IMR-90 (cell line): ENCODE results near the gene MICAL2. TPM values are rescaled to one million over a fixed set of nuclear protein-coding genes. Genes with fewer than 3 reads are reported as not detected.
A peak's percentile ranks its signal among the peaks of the same experiment; 100 is the strongest.

ENCODE experiments used
- ATAC-seq: fragments of 200-7000 bp; cut with Tn5 transposase; 2 replicates; pipeline ENCODE4 v1.9.1; 2020; ENCODE audit warnings: low read depth, mild to moderate bottlenecking, moderate library complexity
- BruUV-seq: library from RNA; stranded (reverse); fragments of 400-500 nt; replicated peaks from 2 replicates; lab custom pipeline; 2021; lab: Mats Ljungman, UMichigan
- CTCF ChIA-PET: fragments of 300-600 bp; formaldehyde crosslinking; extraction: SDS; loops from one replicate; lab custom pipeline; 2021; ENCODE audit warnings: antibody characterized with exemption; lab: Yijun Ruan, JAX
- POLR2A ChIA-PET: fragments of 300-600 bp; sonication (Branson Sonifier 250); formaldehyde crosslinking; loops from one replicate; lab custom pipeline; 2022; ENCODE audit warnings: antibody characterized with exemption; ENCODE audit not compliant: unreplicated experiment; lab: Charles Lee
- DNase-seq: peaks from one replicate; pipeline ENCODE4 v3.0.0; 2013
- H2AFZ ChIP-seq: replicated peaks from 2 replicates; pipeline ENCODE3; 2013; ENCODE audit warnings: low read length, mild to moderate bottlenecking; ENCODE audit not compliant: poor library complexity
- H2AK5ac ChIP-seq: 2 replicates; pipeline ENCODE4 v1.6.1; 2013; ENCODE audit warnings: low read depth, low read length, inconsistent platforms
- H2AK9ac ChIP-seq: replicated peaks from 2 replicates; pipeline ENCODE3; 2013; ENCODE audit warnings: mild to moderate bottlenecking, low read depth, low read length, moderate library complexity; ENCODE audit not compliant: poor library complexity
- H2BK120ac ChIP-seq: 2 replicates; pipeline ENCODE4 v1.6.1; 2013; ENCODE audit warnings: low read depth, low read length, inconsistent platforms
- H2BK15ac ChIP-seq: 3 replicates; pipeline ENCODE4 v1.6.1; 2013; ENCODE audit warnings: low read depth, low read length, inconsistent platforms
- H2BK20ac ChIP-seq: 2 replicates; pipeline ENCODE4 v1.6.1; 2013; ENCODE audit warnings: low read depth, mild to moderate bottlenecking, inconsistent platforms, low read length, moderate library complexity
- H2BK5ac ChIP-seq: 2 replicates; pipeline ENCODE4 v1.6.1; 2013; ENCODE audit warnings: mild to moderate bottlenecking, low read depth, low read length, inconsistent platforms; ENCODE audit not compliant: poor library complexity, severe bottlenecking
- H3K14ac ChIP-seq: replicated peaks from 2 replicates; pipeline ENCODE4 v1.6.1; 2013; ENCODE audit warnings: low read depth, low read length, inconsistent platforms
- H3K18ac ChIP-seq: 2 replicates; pipeline ENCODE4 v1.6.1; 2013; ENCODE audit warnings: low read depth, low read length, control low read depth
- H3K23ac ChIP-seq: 2 replicates; pipeline ENCODE4 v1.6.1; 2013; ENCODE audit warnings: low read depth, low read length, inconsistent platforms
- H3K27ac ChIP-seq: 2 replicates; pipeline ENCODE4 v1.5.1; 2013; ENCODE audit warnings: mild to moderate bottlenecking, control low read depth, low read length; ENCODE audit not compliant: insufficient read depth
- H3K27me3 ChIP-seq: 2 replicates; pipeline ENCODE4 v1.6.1; 2013; ENCODE audit warnings: low read length; ENCODE audit not compliant: control insufficient read depth, insufficient read depth
- H3K36me3 ChIP-seq: 2 replicates; pipeline ENCODE4 v1.6.1; 2013; ENCODE audit warnings: low read length, mixed read lengths; ENCODE audit not compliant: control insufficient read depth, insufficient read depth
- H3K4ac ChIP-seq: 2 replicates; pipeline ENCODE4 v1.6.1; 2013; ENCODE audit warnings: low read depth, low read length, inconsistent platforms
- H3K4me1 ChIP-seq: 2 replicates; pipeline ENCODE4 v1.6.1; 2013; ENCODE audit warnings: low read length, mixed read lengths; ENCODE audit not compliant: control insufficient read depth, insufficient read depth
- H3K4me2 ChIP-seq: 2 replicates; pipeline ENCODE4 v1.6.1; 2013; ENCODE audit warnings: low read depth, mild to moderate bottlenecking, control low read depth, low read length, moderate library complexity
- H3K4me3 ChIP-seq: 2 replicates; pipeline ENCODE4 v1.5.1; 2013; ENCODE audit warnings: low read depth, mild to moderate bottlenecking, control low read depth, low read length, moderate library complexity; ENCODE audit not compliant: insufficient read depth
- H3K56ac ChIP-seq: 2 replicates; pipeline ENCODE4 v1.6.1; 2013; ENCODE audit warnings: low read length, inconsistent platforms; ENCODE audit not compliant: insufficient read depth; ENCODE audit errors: extremely low read depth
- H3K79me1 ChIP-seq, 2 experiments: 2 replicates each; pipeline ENCODE4 v1.6.1; 2013; ENCODE audit warnings: low read length in 2 of 2, inconsistent platforms in 1 of 2, low read depth in 1 of 2
- H3K9ac ChIP-seq: 2 replicates; pipeline ENCODE4 v1.6.1; 2013; ENCODE audit warnings: low read depth, low read length, control low read depth
- H3K9me1 ChIP-seq: 2 replicates; pipeline ENCODE4 v1.6.1; 2013; ENCODE audit warnings: low read length, inconsistent platforms; ENCODE audit not compliant: insufficient read depth
- H3K9me3 ChIP-seq: 2 replicates; pipeline ENCODE4 v1.6.1; 2013; ENCODE audit warnings: low read length; ENCODE audit not compliant: control insufficient read depth, insufficient read depth
- H4K20me1 ChIP-seq: 2 replicates; pipeline ENCODE4 v1.6.1; 2013; ENCODE audit warnings: low read length, inconsistent platforms; ENCODE audit not compliant: insufficient read depth
- H4K5ac ChIP-seq: 2 replicates; pipeline ENCODE4 v1.6.1; 2013; ENCODE audit warnings: mild to moderate bottlenecking, low read depth, low read length, control low read depth
- H4K8ac ChIP-seq, 2 experiments: 2 replicates each; pipeline ENCODE4 v1.6.1; 2013; ENCODE audit warnings: low read depth in 2 of 2, low read length in 2 of 2, control low read depth in 1 of 2, inconsistent platforms in 1 of 2
- H4K91ac ChIP-seq: 2 replicates; pipeline ENCODE4 v1.6.1; 2013; ENCODE audit warnings: low read depth, low read length, inconsistent platforms; ENCODE audit not compliant: insufficient read depth
- BHLHE40 ChIP-seq: fragments of 150-350 bp; IDR thresholded peaks from 2 replicates; pipeline ENCODE4 v1.6.1; 2016; ENCODE audit warnings: mild to moderate bottlenecking, low read depth, low read length
- CEBPB ChIP-seq: IDR thresholded peaks from 2 replicates; pipeline ENCODE4 v1.6.1; 2012; ENCODE audit warnings: low read depth, low read length, improper control_type of control experiment
- ELK1 ChIP-seq: fragments of 150-350 bp; IDR thresholded peaks from 2 replicates; pipeline ENCODE4 v1.6.1; 2016; ENCODE audit warnings: low read depth, mild to moderate bottlenecking, low read length, moderate library complexity, borderline replicate concordance
- MAFK ChIP-seq: IDR thresholded peaks from 2 replicates; pipeline ENCODE4 v1.6.1; 2012; ENCODE audit warnings: low read depth, low read length, improper control_type of control experiment
- MXI1 ChIP-seq: IDR thresholded peaks from 2 replicates; pipeline ENCODE4 v1.6.1; 2012; ENCODE audit warnings: low read depth, mild to moderate bottlenecking, low read length, moderate library complexity, borderline replicate concordance
- NFE2L2 ChIP-seq: fragments of 150-350 bp; IDR thresholded peaks from 2 replicates; pipeline ENCODE4 v1.6.1; 2016; ENCODE audit warnings: low read depth, mild to moderate bottlenecking, low read length
- RCOR1 ChIP-seq: IDR thresholded peaks from 2 replicates; pipeline ENCODE4 v1.6.1; 2012; ENCODE audit warnings: mild to moderate bottlenecking, low read length, improper control_type of control experiment; ENCODE audit not compliant: insufficient replicate concordance
- SMC3 ChIP-seq: fragments of 150-350 bp; IDR thresholded peaks from 2 replicates; pipeline ENCODE4 v1.6.1; 2016; ENCODE audit warnings: low read depth, mild to moderate bottlenecking, antibody characterized with exemption, low read length, moderate library complexity
- USF2 ChIP-seq: fragments of 150-350 bp; IDR thresholded peaks from 2 replicates; pipeline ENCODE4 v1.6.1; 2017; ENCODE audit warnings: mild to moderate bottlenecking, antibody characterized with exemption, low read length, low read depth
- WGBS, 2 experiments: methylation state at CpG; one replicate each; pipeline versions ENCODE4 v1.1.5 to v1.1.7; 2013; ENCODE audit warnings: missing lambda C conversion rate in 2 of 2; ENCODE audit not compliant: insufficient read length in 1 of 2; ENCODE audit errors: extremely low coverage in 2 of 2; 5-methylcytosine and 5-hydroxymethylcytosine counted together
- dilution Hi-C: fragments of 300-500 bp; cut with HindIII; formaldehyde crosslinking; loops from one replicate; pipeline ENCODE4 v1.14.3; 2018; ENCODE audit warnings: low sequenced_read_pairs; ENCODE audit not compliant: unreplicated experiment
- in situ Hi-C: fragments of 300-500 bp; cut with MboI; formaldehyde crosslinking; loops from 3 replicates; pipeline ENCODE4 v1.14.3; 2019; ENCODE audit warnings: low sequenced_read_pairs, inconsistent platforms, mixed read lengths
- intact Hi-C: fragments of 100-400 bp; cut with micrococcal nuclease; formaldehyde crosslinking; loops from 2 replicates; pipeline ENCODE4 v1.10.0; 2022
- polyA plus RNA-seq, 3 experiments: library from polyadenylated mRNA; depleted of rRNA; stranded (reverse); fragments of >200 nt; gene quantifications; 2 replicates each; pipeline ENCODE4 v1.2.3, GENCODE V29; 2012; ENCODE audit warnings: low replicate concordance in 1 of 3
- total RNA-seq: library from RNA; depleted of rRNA; stranded (reverse); fragments of >200 nt; gene quantifications from 2 replicates; pipeline ENCODE4 v1.2.3, GENCODE V29; 2012
- TF ChIP-seq, protein P1 (sequence below): conservative IDR thresholded peaks from 2 replicates; pipeline ENCODE4 v1.5.1; 2012; ENCODE audit warnings: mild to moderate bottlenecking, low read depth, low read length, improper control_type of control experiment

Gene MICAL2
- total and polyA plus RNA-seq, 2 of the 4 experiments (the other 2 are of a cell fraction) = 170 to 336 TPM

DNA sequence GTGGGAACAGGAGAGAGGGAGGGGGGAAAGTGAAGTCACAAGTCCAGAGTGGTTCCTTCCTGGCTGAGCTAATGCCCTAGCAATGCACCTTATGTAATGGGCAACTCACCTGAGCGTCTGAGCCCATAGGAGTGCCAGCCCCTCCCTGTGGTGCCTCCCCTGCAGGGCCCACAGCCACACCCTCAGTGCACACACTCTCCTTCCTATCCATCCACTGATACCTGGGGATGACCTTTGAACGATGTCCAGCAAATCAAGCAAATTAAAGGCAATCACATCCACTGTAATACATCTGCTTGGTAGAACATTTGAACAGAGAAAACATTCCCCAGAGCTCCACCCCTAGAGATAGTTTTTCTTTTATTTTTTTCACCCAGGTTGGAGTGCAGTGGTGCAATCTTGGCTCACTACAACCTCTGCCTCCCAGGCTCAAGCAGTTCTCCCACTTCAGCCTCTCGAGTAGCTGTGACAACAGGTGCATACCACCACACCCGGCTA is 19.6 kb upstream of the MICAL2 start:
- peak overlapping the region; percentile 86; the same call in 1 of the 3 replicates for H2BK15ac ChIP-seq
- peak overlapping the region; percentile 91 for H4K91ac ChIP-seq
- ATAC-seq (no peak), DNase-seq (no peak)
- no peaks in the 10 kb centered on the region for H3K9me3 ChIP-seq
- H4K5ac ChIP-seq = peak overlapping the region; percentile 59; the same call in 1 of the 2 replicates
- H3K56ac ChIP-seq = no peak overlapping the region
- H2BK20ac ChIP-seq = peak overlapping the region; percentile 95
- H2AK9ac ChIP-seq = no peak overlapping the region
- H3K4me2 ChIP-seq = no peak overlapping the region
- H3K79me1 ChIP-seq = peaks cover 8 to 49% of the 10 kb centered on the region in 2 experiments; a peak in 3 of 4 replicates
- no peaks in the 10 kb centered on the region for H3K27me3 ChIP-seq
- ChIA-PET CTCF (interaction anchor here (0.7 to 1.1 kb wide), 2 partner anchors 11 to 48 kb away, joined by 3 read pairs; no protein-coding TSS in a partner anchor), POLR2A (no interaction called here)
- peaks cover 28% of the 10 kb centered on the region for H3K4me1 ChIP-seq
- peak overlapping the region; percentile 58; the same call in 1 of the 2 replicates for H3K23ac ChIP-seq
- peak overlapping the region; percentile 99 to 100 for H4K8ac ChIP-seq
- intact Hi-C loops = no loop called here
- H3K36me3 ChIP-seq = no peaks in the 10 kb centered on the region
- H3K9ac ChIP-seq = no peak overlapping the region
- peak overlapping the region; percentile 46 for H2AFZ ChIP-seq
- H3K18ac ChIP-seq = peak overlapping the region; percentile 21; the same call in 1 of the 2 replicates
- peaks cover 31% of the 10 kb centered on the region for H3K9me1 ChIP-seq
- WGBS, 2 experiments = 83% methylated on average over 2 of the region's 4 CpGs; no CpG with 5 or more reads in 1 of the 2 experiments
- H2BK5ac ChIP-seq = peak overlapping the region; percentile 65
- in situ Hi-C loops = no loop called here
- peak overlapping the region; percentile 88 for H2BK120ac ChIP-seq
- H3K4me3 ChIP-seq = no peak overlapping the region
- no peaks in the 10 kb centered on the region for H4K20me1 ChIP-seq
- peak overlapping the region; percentile 98 for H2AK5ac ChIP-seq
- H3K27ac ChIP-seq = peak overlapping the region; percentile 13; the same call in 1 of the 2 replicates
- TF ChIP-seq NFE2L2 (no peak), SMC3 (no peak), MAFK (no peak), CEBPB (no peak), RCOR1 (no peak), USF2 (no peak), BHLHE40 (no peak), ELK1 (no peak), MXI1 (no peak)
- TF ChIP-seq, protein P1, sequence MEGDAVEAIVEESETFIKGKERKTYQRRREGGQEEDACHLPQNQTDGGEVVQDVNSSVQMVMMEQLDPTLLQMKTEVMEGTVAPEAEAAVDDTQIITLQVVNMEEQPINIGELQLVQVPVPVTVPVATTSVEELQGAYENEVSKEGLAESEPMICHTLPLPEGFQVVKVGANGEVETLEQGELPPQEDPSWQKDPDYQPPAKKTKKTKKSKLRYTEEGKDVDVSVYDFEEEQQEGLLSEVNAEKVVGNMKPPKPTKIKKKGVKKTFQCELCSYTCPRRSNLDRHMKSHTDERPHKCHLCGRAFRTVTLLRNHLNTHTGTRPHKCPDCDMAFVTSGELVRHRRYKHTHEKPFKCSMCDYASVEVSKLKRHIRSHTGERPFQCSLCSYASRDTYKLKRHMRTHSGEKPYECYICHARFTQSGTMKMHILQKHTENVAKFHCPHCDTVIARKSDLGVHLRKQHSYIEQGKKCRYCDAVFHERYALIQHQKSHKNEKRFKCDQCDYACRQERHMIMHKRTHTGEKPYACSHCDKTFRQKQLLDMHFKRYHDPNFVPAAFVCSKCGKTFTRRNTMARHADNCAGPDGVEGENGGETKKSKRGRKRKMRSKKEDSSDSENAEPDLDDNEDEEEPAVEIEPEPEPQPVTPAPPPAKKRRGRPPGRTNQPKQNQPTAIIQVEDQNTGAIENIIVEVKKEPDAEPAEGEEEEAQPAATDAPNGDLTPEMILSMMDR = no peak
- H3K14ac ChIP-seq = peak overlapping the region; percentile 73
- BruUV-seq = no TSS peak
- dilution Hi-C loops = no loop called here
- peak overlapping the region; percentile 81 for H3K4ac ChIP-seq
